ENCODE measurements around the gene ANGPTL8.
A peak's percentile ranks its signal among the peaks of the same experiment; 100 is the strongest.

Gene ANGPTL8

DNA sequence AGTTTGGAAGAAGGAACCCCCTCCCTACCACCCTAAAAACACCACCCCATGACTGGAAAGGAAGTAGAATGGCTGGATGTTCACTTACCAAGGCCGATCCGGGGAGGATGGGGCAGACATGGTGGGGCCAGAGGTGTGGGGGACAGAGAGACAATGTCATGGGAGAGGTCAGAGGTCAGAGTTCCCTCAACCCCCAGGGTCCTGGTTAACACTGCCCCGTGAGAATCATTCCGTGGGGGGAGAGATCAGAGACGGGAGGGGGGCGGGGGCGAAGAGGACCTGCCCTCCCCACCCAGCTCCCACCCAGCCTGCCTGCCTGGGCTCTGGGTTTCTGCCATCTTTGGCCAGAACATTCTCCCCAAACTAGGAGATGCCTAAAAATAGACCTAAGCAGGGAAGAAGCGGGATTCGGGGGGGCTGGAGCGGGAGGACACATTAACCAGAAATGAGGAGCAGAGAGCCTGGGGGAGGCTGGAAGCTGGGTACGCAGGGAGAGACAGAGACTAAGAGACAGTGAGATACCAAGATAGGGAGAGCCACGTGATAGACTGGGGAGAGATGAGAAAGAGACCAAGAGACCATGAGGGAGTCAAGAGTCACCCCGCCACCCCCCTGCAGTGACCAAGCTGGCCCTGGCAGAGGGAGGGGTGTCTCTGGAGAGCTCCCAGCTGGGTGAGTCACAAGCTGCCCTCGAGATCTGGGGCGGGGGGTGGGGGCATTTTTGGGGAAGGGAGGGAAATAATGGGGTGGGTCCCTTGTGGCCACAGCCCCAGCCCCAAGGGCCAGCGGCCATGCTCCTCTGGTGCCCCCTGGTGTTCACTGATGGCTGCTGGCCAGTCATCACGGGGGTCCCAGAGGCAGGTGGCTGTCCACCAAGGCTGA lies 36.0 kb upstream of the ANGPTL8 start:
- DNase-seq (ENCODE audit: low read depth in 2 of 2), result peak; percentile 49 to 56

DNA sequence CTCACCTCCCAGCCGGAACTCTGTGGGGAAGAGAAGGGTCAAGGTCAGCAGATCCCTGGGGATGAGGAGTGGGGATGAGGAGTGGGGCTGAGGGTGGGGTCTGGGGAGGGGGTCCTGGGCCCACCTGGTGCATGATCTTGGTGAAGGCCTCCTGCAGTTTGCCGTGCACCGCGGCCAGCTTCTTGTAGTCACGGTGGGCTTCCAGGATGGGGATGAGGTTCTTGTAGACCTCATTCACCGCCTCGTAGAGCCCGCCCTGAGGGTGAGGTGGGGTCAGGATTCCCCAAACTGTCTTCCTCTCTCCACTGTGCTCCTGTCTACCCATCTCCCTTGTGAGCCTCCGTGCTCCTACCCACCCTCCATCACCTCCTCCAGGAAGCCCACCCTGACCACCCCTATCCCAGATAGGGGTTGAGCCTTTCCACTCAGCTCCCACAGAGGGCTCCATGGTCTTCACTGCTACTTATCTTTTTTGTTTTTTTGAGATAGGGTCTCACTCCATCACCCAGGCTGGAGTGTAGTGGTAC lies 35.3 kb upstream of the ANGPTL8 start:
- DNase-seq (ENCODE audit: low read depth in 2 of 2), result no peak

DNA sequence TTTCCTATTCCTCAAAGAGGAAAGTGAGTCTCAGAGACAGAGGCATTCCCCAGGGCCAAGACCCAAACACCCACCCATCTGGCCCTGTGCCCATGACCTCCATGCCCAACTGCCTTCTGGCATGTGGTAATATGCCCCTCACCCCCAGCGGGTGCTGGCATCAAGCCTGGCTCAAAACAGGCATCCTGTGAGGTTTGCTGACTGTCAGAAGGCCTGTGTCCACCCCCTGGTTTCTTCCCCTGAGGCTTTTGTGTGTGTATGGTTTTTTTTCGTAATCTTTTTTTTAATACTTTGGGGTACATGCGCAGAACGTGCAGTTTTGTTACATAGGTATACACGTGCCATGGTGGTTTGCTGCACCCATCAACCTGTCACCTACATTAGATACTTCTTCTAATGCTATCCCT lies 34.5 kb upstream of the ANGPTL8 start:
- no peak for DNase-seq (ENCODE audit: low read depth in 2 of 2)

DNA sequence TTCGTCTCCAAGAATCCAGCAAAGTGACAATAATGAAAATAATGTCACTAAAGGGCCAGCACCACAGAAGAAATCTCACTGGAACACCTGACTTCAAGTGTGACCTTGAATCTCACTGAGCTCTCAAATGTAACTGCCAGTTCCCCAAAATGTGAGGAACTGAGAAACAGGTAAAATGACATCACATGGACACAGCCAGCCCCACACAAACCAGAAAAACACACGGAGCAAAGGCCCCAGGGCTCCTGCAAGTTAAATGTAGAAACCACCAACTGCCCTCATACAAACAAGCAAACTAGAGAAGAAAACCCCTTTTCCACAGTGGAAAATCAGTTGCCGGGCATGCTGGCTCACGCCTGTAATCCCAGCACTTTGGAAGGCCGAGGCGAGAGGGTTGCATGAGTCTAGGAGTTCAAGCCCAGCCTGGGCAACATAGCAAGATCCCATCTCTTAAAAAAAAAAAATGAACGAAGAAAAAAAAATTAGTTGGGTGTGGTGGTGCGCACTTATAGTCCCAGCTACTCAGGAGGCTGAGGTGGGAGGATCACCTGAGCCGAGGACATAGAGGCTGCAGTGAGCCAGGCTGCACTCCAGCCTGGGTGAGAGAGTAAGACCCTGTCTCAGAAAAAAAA lies 33.4 kb upstream of the ANGPTL8 start:
- no peak for DNase-seq (ENCODE audit: low read depth in 2 of 2)

DNA sequence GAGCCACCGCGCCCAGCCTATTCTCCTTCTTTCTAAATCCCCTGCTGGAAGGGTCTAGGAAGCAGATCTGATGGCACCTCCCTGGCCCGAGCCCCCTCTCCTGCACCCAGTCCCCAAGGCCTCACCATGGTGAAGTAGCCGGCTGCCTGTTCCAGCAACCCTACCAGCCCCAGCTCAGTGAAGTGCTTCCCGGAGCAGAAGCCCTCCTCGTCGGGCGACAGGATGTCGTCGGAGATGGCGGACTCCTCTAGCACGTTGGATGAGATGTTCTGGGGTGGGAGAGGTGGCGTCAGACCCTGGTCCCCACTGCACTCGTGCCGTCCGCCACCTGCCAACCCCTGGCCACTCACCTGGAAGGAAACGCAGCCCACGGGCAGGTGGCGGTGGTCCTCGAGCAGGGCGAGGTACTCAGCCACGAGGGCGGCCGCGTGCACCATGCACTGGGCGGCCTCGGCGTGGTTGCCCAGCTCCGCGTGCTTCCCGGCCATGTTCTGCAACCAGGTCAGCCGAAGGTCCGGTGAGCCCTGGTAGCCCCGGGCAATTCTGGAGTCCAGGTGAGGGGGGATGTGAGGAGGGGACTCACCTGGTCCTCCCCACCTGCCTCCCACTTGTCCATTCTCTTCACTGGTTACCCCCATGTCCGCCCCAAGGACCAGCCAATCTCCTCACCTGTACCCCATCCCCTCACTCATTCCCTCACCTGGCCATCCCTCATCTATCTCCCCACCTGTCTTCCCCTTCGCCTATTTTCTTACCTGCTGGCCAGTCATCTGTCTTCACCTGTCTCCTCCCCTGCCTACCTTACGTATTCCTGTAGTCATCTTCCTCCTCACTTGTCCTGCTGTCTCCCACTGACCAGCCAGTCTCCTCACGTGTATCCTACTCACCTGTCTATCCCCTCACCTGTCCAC lies 30.6 kb upstream of the ANGPTL8 start:
- no peak for DNase-seq (ENCODE audit: low read depth in 2 of 2)

DNA sequence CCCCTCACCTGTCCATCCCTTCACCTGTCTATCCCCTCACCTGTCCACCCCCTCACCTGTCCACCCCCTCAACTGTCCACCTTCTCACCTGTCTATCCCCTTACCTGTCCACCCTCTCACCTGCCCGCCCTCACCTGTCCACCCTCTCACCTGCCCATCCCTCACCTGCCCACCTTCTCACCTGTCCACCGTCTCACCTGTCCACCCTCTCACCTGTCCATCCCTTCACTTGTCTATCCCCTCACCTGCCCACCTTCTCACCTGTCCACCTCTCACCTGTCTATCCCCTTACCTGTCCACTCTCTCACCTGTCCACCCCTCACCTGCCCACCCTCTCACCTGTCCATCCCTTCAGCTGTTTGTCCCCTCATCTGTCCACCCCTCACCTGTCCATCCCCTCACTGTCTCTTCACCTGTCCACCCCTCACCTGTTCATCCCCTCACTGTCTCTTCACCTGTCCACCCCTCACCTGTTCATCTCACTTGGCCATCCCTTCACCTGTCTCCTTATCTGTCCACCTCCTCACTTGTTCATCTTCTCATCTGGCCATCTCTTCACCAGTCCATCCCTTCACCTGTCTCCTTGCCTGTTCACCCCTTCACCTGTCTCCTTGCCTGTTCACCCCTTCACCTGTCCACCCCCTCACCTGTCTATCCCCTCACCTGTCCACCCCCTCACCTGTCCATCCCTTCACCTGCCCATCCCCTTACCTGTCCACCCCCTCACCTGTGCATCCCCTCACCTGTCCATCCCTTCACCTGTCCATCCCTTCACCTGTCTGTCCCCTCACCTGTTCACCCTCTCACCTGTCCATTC lies 29.4 kb upstream of the ANGPTL8 start:
- DNase-seq (ENCODE audit: low read depth in 2 of 2), result no peak

DNA sequence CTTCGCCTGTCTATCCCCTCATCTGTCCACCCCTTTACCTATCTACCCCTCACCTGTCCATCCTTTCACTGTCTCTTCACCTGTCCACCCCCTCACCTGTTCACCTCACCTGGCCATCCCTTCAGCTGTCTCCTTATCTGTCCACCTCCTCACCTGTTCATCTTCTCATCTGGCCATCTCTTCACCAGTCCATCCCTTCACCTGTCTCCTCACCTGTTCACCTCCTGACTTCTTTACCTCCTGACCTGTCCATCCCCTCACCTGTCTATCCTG lies 28.8 kb upstream of the ANGPTL8 start:
- DNase-seq (ENCODE audit: low read depth in 2 of 2), result no peak

DNA sequence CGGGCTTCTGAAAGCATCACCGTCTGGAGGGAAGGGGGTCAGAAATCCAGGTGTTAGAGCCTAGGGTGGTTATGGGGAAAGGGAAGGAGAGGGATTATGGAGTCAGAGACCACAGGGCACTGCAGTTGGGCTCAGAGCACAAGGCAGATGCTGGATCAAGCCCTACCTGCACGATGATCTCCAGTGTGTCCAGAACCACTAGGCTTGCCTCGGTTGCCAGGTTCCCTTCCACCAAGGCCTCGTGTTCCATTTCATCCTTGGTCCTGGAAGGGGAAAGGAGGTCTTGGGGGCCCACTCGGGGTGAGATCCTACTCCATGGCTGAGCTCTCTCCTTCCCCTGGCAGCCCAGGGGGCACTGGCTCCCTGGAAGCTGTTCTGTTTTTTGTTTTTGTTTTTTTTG lies 25.0 kb upstream of the ANGPTL8 start:
- DNase-seq (ENCODE audit: low read depth in 2 of 2), result no peak

DNA sequence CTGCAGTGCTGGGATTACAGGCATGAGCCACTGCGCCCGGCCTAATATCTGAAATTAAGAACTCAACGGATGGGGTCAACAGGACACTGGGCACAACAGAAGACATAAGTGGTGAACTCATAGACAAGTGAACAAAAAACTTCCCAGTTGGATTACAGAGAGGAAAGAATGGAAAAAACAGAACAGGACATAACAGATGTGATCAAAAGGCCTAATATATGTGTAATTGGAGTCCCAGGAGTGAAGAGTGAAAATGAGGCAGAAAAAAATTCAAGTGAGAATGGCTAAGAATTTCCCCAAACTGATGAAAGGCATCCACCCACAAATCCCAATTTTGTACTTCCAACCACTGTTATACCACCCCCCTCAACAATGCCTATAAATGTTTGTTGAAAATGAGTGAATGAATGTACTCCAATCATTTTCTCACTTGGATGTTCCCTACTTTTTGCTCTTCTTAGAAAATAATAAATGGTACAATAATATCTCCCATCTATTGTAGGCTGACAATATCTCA lies 18.3 kb upstream of the ANGPTL8 start:
- DNase-seq (ENCODE audit: low read depth in 2 of 2), result no peak

DNA sequence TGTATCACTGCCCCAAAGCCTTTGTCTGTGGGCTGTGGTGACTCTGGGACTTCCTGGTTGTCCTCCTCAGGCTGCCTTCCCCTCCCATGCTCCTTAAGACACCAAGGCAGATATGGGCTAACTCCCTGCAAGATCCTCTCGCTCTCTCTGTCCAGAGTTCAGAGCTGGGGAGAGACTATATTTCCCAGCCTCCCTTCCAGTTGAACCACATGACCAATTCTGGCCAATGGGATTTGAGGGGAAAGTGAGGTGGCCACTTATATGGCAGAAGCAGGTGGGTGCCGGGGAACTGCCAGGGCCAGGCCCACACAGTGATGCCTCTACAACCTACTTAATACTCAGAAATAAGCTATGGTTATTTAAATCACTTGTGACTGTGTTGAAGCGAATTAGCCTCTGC lies 16.2 kb upstream of the ANGPTL8 start:
- no peak for DNase-seq (ENCODE audit: low read depth in 2 of 2)

DNA sequence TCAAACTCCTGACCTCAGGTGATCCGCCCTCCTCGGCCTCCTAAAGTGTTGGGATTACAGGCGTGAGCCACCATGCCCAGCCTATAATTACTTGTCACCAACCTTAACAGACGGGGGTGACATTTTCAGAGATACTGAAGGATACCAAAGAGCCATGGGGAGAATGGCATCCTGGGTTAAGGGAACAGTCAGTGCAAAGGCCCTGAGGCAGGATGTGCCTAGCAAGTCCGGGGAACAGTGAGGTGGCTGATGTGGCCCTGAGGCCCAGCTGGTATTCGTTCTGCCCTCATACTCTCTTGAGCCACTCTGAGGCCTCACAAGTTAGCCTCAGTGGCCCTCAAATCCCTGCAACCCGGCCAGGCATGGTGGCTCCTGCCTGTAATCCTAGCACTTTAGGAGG lies 15.0 kb upstream of the ANGPTL8 start:
- DNase-seq (ENCODE audit: low read depth in 2 of 2), result no peak

DNA sequence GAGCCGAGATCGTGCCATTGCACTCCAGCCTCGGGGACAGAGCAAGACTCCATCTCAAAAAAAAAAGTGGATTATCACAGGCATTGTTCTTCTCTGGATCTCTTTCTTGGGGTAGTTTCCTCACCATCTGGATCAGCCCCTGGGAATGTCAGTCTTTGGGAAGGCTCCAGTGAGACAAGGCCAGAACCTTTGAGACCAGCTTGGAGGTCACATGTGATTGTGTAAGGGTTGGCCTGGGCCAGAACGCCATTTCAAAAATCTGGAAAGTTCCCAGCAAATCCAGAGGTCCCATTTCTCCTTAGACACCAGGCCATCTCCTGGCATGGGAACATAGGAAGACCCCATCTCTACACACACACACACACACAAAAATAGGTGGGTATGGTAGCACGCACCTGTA lies 14.2 kb upstream of the ANGPTL8 start:
- no peak for DNase-seq (ENCODE audit: low read depth in 2 of 2)

DNA sequence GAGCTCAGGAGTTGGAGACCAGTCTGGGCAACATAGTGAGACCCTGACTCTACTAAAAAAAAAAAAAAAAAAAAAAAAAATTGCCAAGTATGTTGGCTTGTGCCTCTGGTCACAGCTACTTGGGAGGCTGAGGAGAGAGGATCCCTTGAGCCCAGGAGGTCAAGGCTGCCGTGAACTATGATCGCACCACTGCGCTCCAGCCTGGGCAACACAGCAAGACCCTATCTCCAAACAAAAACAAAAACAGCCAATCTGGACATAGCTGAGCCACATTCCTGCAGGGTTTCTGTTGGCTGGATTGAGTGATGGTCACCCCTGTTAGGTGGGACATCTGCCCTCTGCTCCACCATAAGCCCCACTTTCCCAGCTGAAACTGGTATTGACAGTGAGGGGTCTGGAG lies 13.6 kb upstream of the ANGPTL8 start:
- DNase-seq (ENCODE audit: low read depth in 2 of 2), result no peak

DNA sequence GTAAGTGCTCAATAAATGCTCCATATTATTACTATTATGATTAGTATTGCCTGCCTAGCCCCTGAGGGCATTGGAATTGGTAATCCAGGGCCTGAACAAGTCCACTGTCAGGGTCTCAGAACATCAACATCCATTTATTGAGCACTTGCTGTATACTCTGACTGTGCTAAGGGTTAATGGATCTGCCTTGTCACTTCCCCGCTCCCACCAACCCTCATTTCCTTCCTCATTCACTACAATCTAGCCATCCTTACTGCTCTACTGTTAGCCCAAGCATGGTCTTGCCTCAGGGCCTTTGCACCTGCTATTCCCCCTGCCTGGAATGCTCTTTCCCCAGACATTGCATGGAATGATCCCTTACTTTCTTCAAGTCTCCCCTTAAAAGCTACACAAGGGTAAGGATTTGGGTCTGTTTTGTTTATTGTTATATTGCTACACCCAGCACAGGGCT lies 12.7 kb upstream of the ANGPTL8 start:
- no peak for DNase-seq (ENCODE audit: low read depth in 2 of 2)

DNA sequence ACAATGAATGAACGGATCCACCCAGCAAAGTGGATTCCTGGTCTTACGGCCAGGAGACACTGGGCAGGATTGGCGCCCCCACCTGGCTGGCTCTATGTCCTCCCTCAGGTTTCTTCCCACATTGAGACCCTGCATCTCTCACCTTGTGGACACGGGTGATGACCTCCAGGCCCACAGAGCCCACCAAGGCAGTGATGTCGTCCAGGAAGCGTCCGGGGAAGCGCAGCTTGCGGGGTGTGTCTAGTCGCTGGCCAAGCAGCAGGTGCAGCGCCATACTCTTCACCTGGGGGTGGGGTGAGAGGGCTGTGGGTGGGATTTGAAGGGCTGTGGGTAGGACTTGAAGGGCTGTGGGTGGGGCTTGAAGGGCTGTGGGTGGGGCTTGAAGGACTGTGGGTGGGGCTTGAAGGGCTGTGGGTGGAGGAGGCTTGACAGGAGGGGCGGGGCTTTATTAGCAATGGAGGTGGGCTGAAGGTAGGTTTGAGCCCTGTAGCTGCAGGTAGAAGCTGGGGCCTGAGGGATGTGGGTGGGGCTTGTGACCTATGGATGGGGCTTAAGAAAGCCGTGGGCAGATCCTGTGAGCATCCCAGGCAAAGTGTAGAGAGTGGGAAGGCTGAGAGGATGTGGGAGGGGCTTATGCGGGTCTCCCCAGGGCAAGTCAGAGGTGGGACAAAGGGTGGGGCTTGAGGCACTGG lies 12.1 kb upstream of the ANGPTL8 start:
- DNase-seq (ENCODE audit: low read depth in 2 of 2), result no peak

DNA sequence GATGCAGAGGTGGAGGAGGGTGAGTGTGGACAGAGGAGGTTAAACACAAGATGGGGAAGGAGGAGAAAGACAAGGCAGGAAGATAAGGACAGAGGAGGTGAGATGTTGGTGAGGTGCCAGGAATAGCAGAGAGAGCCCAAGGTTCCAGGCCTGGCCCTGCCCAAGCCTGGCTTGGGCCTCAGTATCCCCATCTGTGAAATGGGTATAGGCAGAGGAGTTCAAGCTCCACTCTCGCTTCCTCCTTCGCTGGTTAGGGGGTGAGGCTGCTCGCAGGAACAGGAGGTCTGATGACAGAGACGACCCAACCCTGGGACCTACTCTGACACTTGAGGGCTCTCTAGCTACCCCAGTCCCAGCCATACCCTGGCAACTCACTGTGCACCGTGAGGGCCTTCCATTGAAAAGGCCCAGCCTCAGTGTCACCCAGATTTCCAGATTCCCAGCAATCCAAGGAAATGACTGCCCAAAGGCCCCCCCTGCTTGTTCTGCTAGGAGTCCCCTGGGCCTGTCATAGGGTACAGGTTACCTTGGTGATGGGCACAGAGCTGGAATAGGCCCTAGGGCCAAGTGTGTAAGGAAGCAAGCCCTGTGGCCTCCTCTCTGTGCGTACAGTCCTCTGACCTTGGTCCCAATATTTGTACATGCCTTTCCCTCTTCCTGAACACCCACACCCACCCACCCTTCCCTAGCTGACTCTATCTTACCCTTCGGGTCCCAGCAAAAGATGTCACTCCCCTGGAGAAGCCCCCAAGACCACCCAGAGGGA lies 8.6 kb upstream of the ANGPTL8 start:
- no peak for DNase-seq (ENCODE audit: low read depth in 2 of 2)

DNA sequence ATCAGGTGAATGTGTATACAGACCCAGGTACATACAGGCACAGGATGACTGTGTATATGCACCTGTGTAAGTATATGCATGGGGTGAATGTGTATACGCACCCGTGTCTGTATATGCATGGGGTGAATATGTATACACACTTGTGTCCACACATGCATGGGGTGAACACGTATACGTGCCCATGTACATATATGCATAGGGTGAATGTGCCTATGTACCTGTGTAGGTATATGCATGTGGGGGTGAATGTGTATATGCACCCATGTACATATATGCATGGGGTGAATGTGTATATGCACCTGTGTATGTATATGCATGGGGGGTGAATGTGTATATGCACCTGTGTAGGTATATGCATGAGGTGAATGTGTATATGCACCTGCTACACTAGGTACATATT lies 6.9 kb upstream of the ANGPTL8 start:
- no peak for DNase-seq (ENCODE audit: low read depth in 2 of 2)

DNA sequence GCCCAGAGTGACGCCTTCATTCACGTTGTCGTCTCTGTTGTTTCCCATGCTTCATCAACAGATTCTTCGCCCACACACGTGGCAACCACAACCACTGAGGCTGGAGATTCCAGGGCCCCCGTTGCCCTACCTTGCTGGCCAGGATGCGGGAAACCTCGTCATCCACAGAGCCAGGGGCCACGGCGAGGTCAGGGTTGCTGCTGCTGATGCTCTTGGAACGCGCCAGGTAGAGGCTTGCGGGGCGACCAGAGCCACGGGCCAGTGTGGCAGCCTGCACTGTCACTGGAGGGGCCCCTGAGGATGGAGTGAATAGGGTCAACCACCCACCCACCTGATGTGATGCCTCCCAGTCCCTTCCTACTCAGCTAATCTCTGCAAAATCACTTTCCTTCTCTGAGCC lies 6.3 kb upstream of the ANGPTL8 start:
- no peak for DNase-seq (ENCODE audit: low read depth in 2 of 2)

DNA sequence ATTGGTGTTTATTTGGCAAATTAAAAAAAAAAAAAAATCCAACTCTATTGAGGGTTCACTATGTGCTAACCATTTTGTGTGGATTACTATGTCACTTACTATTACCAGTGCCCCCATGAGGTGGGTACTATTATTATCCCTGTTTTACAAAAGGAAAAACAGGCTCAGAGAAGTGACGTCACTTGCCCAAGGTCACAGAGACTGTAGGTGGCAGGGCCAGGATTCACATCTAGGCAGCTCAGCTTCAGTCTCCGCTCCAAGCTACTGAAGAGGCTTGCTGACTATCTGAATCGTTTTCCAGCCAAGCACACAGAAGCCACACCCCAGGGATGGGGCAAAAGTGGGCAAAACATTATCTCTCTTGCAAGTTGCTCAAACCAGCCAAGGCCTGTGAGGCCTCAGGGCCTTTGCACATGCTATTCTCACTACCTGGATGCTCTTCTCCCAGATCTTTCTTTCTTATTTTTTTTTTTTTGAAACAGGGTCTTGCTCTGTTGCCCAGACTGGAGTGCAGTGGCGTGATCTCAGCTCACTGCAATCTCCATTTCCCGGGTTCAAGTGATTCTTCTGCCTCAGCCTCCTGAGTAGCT lies 4.8 kb upstream of the ANGPTL8 start:
- DNase-seq (ENCODE audit: low read depth in 2 of 2), result no peak

Measured in fibroblast of skin of left biceps (primary cell).